Tibial artery (tissue), 4 donors: ENCODE results near the gene ABCA4.

Experiments used
- DNase-seq, 2 donors: peaks; one replicate each; pipeline ENCODE4 v3.0.0-alpha.2; 2019
- H3K27ac ChIP-seq, 2 donors: fragments of 200-600 bp; sonication (generic) in 1 of 2; 1 replicate in 1 of 2; 2 replicates in 1 of 2; pipeline ENCODE4 v1.5.1; 2018 to 2019; ENCODE audit warnings: mild to moderate bottlenecking in 1 of 2
- H3K27me3 ChIP-seq, 2 donors: fragments of 200-600 bp; sonication (generic) in 1 of 2; one replicate each; pipeline versions ENCODE4 v1.5.1 to v1.6.0; 2016 to 2019
- H3K36me3 ChIP-seq, 3 donors: fragments of 200-600 bp; sonication (generic) in 2 of 3; one replicate each; pipeline ENCODE4 v1.5.1; 2016 to 2019; ENCODE audit warnings: mild to moderate bottlenecking in 2 of 3
- H3K4me1 ChIP-seq, 4 donors: fragments of 200-600 bp; sonication (generic) in 2 of 4; 1 replicate in 3 of 4; 2 replicates in 1 of 4; pipeline ENCODE4 v1.5.1; 2016 to 2019
- H3K4me3 ChIP-seq, 2 donors: fragments of 200-600 bp; sonication (generic) in 1 of 2; 1 replicate in 1 of 2; 2 replicates in 1 of 2; pipeline ENCODE4 v1.5.1; 2018 to 2019; ENCODE audit warnings: mild to moderate bottlenecking in 2 of 2
- H3K9me3 ChIP-seq, 3 donors: fragments of 200-600 bp; sonication (generic) in 1 of 3; one replicate each; pipeline ENCODE4 v1.5.1; 2016 to 2019
- intact Hi-C: fragments of 100-400 bp; cut with DNase I; formaldehyde crosslinking; loops from one replicate; pipeline ENCODE4 v1.15.0; 2023; ENCODE audit warnings: low total_unique reads
- TF ChIP-seq, protein P1 (sequence below), 2 experiments: fragments of 200-600 bp in 1 of 2; fragments of 450-650 bp in 1 of 2; IDR thresholded peaks; one replicate each; pipeline ENCODE4 v1.5.1; 2017 to 2019; ENCODE audit warnings: antibody characterized with exemption in 2 of 2, mild to moderate bottlenecking in 1 of 2, moderate library complexity in 1 of 2

ABCA4 gene

DNA sequence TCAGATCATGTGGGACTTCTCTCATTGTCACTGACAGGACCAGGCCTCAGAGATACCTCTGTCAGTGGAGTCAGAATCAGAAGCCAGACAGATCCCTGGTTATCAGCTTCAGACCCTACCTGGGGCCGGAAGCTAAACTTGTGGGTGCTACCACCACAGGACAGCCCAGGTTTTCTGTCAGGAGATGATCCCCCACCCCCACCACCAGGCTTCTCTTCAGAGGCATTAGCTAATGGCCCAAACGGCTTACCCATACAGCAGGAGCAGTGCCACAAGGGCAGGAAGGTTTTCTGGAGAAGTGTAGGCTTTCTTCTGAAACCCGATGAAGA is 105.5 kb downstream of the ABCA4 start:
- H3K27me3 ChIP-seq = no peaks in the 10 kb centered on the region
- H3K27ac ChIP-seq = no peak overlapping the region
- TF ChIP-seq, protein P1, sequence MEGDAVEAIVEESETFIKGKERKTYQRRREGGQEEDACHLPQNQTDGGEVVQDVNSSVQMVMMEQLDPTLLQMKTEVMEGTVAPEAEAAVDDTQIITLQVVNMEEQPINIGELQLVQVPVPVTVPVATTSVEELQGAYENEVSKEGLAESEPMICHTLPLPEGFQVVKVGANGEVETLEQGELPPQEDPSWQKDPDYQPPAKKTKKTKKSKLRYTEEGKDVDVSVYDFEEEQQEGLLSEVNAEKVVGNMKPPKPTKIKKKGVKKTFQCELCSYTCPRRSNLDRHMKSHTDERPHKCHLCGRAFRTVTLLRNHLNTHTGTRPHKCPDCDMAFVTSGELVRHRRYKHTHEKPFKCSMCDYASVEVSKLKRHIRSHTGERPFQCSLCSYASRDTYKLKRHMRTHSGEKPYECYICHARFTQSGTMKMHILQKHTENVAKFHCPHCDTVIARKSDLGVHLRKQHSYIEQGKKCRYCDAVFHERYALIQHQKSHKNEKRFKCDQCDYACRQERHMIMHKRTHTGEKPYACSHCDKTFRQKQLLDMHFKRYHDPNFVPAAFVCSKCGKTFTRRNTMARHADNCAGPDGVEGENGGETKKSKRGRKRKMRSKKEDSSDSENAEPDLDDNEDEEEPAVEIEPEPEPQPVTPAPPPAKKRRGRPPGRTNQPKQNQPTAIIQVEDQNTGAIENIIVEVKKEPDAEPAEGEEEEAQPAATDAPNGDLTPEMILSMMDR (IDR thresholded peaks at IDR 0.05) = no peak
- DNase-seq = no peak
- intact Hi-C loops = no loop called here
- no peak overlapping the region for H3K4me3 ChIP-seq
- H3K9me3 ChIP-seq = no peaks in the 10 kb centered on the region
- peaks cover 0 to 2% (median 0%) of the 10 kb centered on the region in 4 donors for H3K4me1 ChIP-seq
- H3K36me3 ChIP-seq = no peaks in the 10 kb centered on the region

DNA sequence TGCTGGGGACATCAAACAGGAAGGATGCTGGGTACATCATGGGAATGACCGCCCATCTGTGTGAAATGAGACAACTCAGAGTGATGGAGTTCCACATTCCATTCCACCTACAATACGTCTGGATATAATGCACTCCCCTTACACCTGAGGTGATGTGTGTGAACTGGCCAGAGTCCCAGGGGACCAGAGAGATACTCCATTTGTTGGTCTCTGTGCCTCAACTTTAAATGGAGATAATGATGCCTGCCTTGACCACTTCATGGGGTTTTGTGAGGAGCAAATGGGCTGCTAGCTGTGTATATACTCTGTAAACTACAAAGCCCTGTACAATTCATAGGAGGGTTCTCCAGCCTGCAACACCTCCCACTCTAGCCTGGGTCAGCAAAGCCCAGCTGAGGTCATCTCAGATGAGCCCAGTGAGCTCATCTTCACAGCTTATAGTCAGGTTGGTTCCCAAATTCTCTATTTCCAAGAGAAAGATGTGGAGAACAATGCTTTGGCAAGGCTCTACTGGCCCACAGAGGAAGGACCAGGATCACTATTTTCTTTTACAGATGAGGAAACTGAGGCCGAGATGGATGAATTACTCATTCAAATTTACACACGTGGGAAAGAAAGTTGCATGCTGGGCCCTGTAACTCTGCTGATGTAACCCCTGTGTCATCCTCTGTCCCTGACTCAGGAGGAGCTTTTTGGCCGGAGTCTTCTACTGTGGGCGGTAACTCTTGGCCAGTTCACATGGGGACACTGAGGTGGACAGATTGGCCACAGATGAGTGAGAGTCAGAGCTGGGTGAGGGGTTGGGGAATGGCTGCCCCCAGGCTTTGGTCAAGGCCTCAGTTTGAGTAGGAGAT is 106.1 kb downstream of the ABCA4 start:
- Histone ChIP-seq H3K4me3 (no peak overlapping the region), H3K27ac (no peak overlapping the region), H3K9me3 (no peaks in the 10 kb centered on the region), H3K36me3 (no peaks in the 10 kb centered on the region), H3K27me3 (no peaks in the 10 kb centered on the region), H3K4me1 (no peaks in the 10 kb centered on the region)
- no peak for DNase-seq
- TF ChIP-seq, protein P1 (IDR thresholded peaks at IDR 0.05) = no peak
- intact Hi-C loops = no loop called here

DNA sequence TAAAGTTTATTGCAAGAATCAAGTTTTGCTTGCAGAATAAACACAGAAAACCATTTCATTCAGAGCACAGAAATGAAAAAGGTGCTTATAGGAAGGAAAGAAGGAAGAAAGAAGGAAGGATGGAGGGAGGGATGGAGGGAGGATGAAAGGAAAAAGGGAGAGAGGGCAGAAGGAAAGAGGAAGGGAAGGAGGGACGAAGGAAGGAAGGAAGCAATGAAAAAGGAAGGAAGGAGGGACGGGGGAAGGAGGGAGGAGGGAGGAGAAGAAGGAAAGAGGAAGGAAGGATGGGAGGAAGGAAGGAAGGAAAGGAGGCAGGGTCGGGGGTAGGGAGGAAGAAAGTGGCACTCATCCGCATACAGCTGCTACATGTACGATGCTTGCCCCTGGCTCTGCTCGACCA is 106.9 kb downstream of the ABCA4 start:
- H3K4me3 ChIP-seq = no peak overlapping the region
- intact Hi-C loops = no loop called here

DNA sequence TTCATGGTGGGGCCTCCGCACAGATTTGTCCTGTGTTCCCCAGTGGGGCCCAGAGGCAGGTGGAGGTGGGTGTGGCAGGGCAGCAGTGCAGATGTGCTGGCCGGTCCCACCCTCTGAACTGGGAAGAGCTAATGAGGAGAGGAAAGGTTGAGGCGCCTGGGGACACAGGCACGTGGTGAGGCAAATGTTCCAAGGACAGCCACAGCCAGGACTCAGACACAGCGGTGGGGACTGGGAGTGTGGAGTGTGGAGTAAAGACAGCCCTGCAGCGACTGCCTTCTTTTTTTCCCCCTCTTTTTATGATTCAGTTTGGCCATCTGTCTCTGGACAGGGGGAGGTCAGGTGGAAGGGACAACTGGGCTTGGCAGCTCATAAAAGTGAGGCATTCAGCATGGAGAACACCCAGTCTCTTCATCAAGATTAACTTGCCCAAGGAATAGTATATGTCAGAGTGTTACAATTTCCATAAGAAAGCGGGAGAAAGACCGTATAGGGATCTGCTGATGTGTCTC is 107.5 kb downstream of the ABCA4 start:
- intact Hi-C loops = no loop called here
- no peak for DNase-seq
- Histone ChIP-seq H3K27ac (no peak overlapping the region), H3K4me1 (no peaks in the 10 kb centered on the region), H3K9me3 (no peaks in the 10 kb centered on the region), H3K4me3 (no peak overlapping the region), H3K36me3 (no peaks in the 10 kb centered on the region), H3K27me3 (no peaks in the 10 kb centered on the region)
- TF ChIP-seq, protein P1 (IDR thresholded peaks at IDR 0.05) = no peak

More for the DNA sequence above, 106.9 kb downstream of the ABCA4 start:
- no peaks in the 10 kb centered on the region for H3K36me3 ChIP-seq
- TF ChIP-seq, protein P1 (IDR thresholded peaks at IDR 0.05) = no peak
- H3K4me1 ChIP-seq = no peaks in the 10 kb centered on the region
- no peak for DNase-seq
- H3K9me3 ChIP-seq = no peaks in the 10 kb centered on the region
- H3K27ac ChIP-seq = no peak overlapping the region
- H3K27me3 ChIP-seq = no peaks in the 10 kb centered on the region

DNA sequence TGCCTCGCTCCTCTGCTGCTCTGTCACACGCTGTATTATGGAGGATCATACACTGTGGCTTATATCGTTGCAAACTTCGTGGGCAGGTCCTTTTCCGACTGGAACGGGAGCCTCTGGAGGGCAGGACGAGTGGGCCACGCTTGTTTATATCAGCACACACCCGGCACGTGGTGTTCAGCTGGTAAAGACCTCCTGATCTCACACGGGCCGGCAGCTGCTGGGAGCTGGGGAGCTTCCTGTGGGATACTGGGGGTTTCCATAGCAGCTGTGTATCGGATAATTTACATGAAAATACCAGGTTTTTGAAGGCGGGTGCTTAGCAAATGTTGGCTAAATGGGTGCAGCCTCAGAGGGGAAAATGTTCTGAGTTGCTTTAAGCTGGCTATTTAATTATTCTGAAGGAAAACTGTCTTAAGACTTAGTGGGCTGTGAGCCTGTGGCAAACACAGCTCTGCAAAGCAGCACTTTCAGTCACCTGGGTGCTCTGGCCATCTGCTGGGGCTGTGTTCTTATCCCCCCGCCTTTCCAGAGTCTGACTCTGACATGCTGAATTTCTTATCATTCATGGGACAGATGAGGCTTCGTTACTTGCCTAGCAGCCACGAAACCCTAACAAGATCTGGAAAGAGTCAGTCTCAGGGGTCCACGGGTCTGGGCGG is 108.1 kb downstream of the ABCA4 start:
- intact Hi-C loops = no loop called here
- H3K4me3 ChIP-seq = no peak overlapping the region
- no peaks in the 10 kb centered on the region for H3K4me1 ChIP-seq
- TF ChIP-seq, protein P1 (IDR thresholded peaks at IDR 0.05) = no peak
- no peak overlapping the region for H3K27ac ChIP-seq
- no peaks in the 10 kb centered on the region for H3K36me3 ChIP-seq
- no peaks in the 10 kb centered on the region for H3K9me3 ChIP-seq
- DNase-seq = no peak
- no peaks in the 10 kb centered on the region for H3K27me3 ChIP-seq
